HEK293T (cell line): ENCODE results near the gene PKLR.

Experiments used
- ARNT ChIP-seq: fragments of 450-650 bp; IDR thresholded peaks from 2 replicates; pipeline ENCODE4 v1.6.1; 2017; ENCODE audit warnings: mild to moderate bottlenecking
- BHLHE40 ChIP-seq: fragments of 450-650 bp; IDR thresholded peaks from 2 replicates; pipeline ENCODE4 v1.6.1; 2016; ENCODE audit warnings: mild to moderate bottlenecking, moderate library complexity, borderline replicate concordance
- FOXA1 ChIP-seq: fragments of 450-650 bp; IDR thresholded peaks from 2 replicates; pipeline ENCODE4 v1.6.1; 2016; ENCODE audit warnings: mild to moderate bottlenecking
- FOXM1 ChIP-seq: fragments of 450-650 bp; IDR thresholded peaks from 2 replicates; pipeline ENCODE4 v1.6.1; 2017; ENCODE audit warnings: mild to moderate bottlenecking, borderline replicate concordance
- LEF1 ChIP-seq: fragments of 450-650 bp; IDR thresholded peaks from 2 replicates; pipeline ENCODE4 v1.6.1; 2017; ENCODE audit warnings: mild to moderate bottlenecking, borderline replicate concordance
- NFRKB ChIP-seq: fragments of 450-650 bp; IDR thresholded peaks from 2 replicates; pipeline ENCODE4 v1.6.1; 2016; ENCODE audit warnings: mild to moderate bottlenecking, moderate library complexity
- PKNOX1 ChIP-seq: fragments of 450-650 bp; IDR thresholded peaks from 2 replicates; pipeline ENCODE4 v1.6.1; 2016
- SP1 ChIP-seq: fragments of 450-650 bp; IDR thresholded peaks from 2 replicates; pipeline ENCODE4 v1.6.1; 2017
- SUZ12 ChIP-seq: fragments of 450-650 bp; IDR thresholded peaks from 2 replicates; pipeline ENCODE4 v1.6.1; 2016; ENCODE audit warnings: mild to moderate bottlenecking
- TARDBP ChIP-seq: fragments of 450-650 bp; IDR thresholded peaks from 2 replicates; pipeline ENCODE4 v1.6.1; 2016
- ZNF384 ChIP-seq: fragments of 450-650 bp; IDR thresholded peaks from 2 replicates; pipeline ENCODE4 v1.6.1; 2016

DNA sequence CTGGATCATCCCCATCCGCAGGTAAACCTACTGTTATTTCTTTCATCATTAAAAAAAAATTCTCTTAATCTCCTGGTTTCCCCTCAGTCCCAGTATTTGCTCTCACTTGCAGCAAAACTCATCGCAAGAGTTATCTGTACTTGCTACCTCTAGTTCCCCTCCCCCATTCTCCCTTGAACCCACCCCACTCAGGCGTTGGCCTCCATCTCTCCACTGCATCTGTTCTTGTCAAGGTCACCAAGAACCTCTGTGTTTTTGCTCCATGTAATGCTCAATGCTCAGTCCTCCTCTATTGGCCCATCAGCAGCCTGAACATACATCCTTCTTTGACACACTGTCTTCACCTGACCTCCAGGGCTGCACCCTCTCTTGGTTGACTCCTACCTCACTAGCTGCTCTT lies 4.6 kb downstream of the PKLR start:
- TF ChIP-seq PKNOX1 = no peak
- TF ChIP-seq ARNT = no peak
- no peak for TF ChIP-seq SP1
- no peak for TF ChIP-seq SUZ12
- no peak for TF ChIP-seq ZNF384
- no peak for TF ChIP-seq NFRKB
- no peak for TF ChIP-seq BHLHE40
- no peak for TF ChIP-seq TARDBP
- TF ChIP-seq FOXA1 = no peak
- TF ChIP-seq LEF1 = no peak
- no peak for TF ChIP-seq FOXM1
